ENCODE results near the gene JAM3. TPM values are rescaled to one million over a fixed set of nuclear protein-coding genes. Genes with fewer than 3 reads are reported as not detected.

Gene JAM3
- total and polyA plus RNA-seq, 2 donors (not counting 3 experiments of a cell fraction or from before 2014, with no cell fraction given): 78.8 to 137 TPM

DNA sequence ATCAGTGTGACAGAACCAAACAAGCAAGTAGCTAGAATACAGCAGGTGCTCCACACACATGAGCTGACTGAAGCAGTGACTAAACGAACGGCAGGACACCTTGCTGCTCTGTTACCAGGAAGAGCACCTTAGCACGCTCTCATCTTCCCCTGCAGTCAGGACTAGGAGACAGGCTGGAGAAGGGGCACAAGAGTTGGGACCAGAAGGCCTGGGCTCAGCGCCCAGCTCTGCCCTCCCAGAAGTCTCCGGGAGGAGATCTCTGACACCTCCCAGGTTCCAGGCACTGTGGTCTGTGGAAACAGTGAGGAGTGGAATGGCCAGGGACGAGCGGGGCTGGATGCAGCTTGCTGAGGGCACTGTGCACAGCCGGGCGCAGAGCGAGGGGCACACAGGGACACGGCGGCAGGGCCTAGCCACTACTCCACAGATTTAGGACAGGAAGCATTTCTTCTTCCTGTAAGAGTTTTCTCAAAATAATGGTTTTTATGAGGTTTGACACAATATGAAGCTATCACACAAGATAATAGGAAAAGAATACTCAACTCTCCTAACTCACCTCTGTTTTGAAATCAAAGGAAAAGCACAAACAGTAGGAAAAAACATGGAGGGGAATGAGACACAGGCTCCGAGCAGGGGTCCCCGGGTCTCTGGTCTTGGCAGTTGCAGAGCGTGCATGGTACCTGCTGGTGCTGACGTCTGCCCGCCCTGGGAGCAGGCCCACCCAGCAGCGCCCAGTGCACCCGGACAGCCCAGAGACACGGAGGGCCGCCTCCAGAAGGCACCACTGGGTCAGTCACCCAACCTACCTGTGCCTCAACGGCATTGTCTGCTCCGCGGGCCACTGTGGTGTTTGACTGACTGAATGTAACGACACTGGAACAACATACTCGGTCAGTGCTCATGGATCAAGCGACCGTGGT is 87.3 kb downstream of the JAM3 start:
- intact Hi-C loops (cut with micrococcal nuclease): no loop called here
- Histone ChIP-seq H2AFZ (ENCODE audit: low read depth, low read length) (no peak overlapping the region), H3K9me1 (replicated peaks; ENCODE audit: control insufficient read depth, extremely low read depth, insufficient read depth, low read length) (no peaks in the 10 kb centered on the region), H3K79me2 (ENCODE audit: control insufficient read depth, insufficient read depth, low read length) (no peaks in the 10 kb centered on the region), H3K4me3 (replicated peaks in 1 of 3; ENCODE audit: insufficient read depth in 1 of 3, low read depth in 1 of 3, low read length in 3 of 3) (no peak overlapping the region), H3K36me3 (ENCODE audit: control insufficient read depth in 2 of 2, extremely low read depth in 1 of 2, insufficient read depth in 2 of 2, low read length in 2 of 2) (peaks cover 5 to 18% of the 10 kb centered on the region in 2 experiments), H3K9ac (replicated peaks; ENCODE audit: extremely low read depth, insufficient read depth, low read length) (no peak overlapping the region), H4K20me1 (replicated peaks; ENCODE audit: control insufficient read depth, extremely low read depth, insufficient read depth, low read length) (no peaks in the 10 kb centered on the region), H3K4me2 (ENCODE audit: insufficient read depth, low read length) (no peak overlapping the region), H3K27ac (ENCODE audit: insufficient read depth, low read depth, low read length) (no peak overlapping the region), H3K9me3 (replicated peaks; ENCODE audit: control insufficient read depth, insufficient read depth, low read length) (no peaks in the 10 kb centered on the region), H3K27me3 (ENCODE audit: control insufficient read depth in 2 of 2, insufficient read depth in 2 of 2, low read length in 2 of 2) (no peaks in the 10 kb centered on the region), H3K4me1 (ENCODE audit: control insufficient read depth, extremely low read depth, insufficient read depth, low read length) (no peaks in the 10 kb centered on the region)
- ChIA-PET CTCF (interaction anchor here (1.7 kb wide), 1 partner anchor 106 kb away, joined by 4 read pairs; no protein-coding TSS in a partner anchor), POLR2A (no interaction called here)
- TF ChIP-seq MYC (IDR thresholded peaks at IDR 0.05; ENCODE audit: low read depth, low read length): no peak
- TF ChIP-seq, protein P1, sequence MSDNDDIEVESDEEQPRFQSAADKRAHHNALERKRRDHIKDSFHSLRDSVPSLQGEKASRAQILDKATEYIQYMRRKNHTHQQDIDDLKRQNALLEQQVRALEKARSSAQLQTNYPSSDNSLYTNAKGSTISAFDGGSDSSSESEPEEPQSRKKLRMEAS (IDR thresholded peaks at IDR 0.05; ENCODE audit: insufficient read depth, insufficient read length): no peak
- TF ChIP-seq, protein P2, sequence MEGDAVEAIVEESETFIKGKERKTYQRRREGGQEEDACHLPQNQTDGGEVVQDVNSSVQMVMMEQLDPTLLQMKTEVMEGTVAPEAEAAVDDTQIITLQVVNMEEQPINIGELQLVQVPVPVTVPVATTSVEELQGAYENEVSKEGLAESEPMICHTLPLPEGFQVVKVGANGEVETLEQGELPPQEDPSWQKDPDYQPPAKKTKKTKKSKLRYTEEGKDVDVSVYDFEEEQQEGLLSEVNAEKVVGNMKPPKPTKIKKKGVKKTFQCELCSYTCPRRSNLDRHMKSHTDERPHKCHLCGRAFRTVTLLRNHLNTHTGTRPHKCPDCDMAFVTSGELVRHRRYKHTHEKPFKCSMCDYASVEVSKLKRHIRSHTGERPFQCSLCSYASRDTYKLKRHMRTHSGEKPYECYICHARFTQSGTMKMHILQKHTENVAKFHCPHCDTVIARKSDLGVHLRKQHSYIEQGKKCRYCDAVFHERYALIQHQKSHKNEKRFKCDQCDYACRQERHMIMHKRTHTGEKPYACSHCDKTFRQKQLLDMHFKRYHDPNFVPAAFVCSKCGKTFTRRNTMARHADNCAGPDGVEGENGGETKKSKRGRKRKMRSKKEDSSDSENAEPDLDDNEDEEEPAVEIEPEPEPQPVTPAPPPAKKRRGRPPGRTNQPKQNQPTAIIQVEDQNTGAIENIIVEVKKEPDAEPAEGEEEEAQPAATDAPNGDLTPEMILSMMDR (IDR thresholded peaks at IDR 0.05; ENCODE audit: extremely low read depth in 1 of 2, insufficient read depth in 1 of 2, low read depth in 1 of 2, low read length in 2 of 2): no peak
- TF ChIP-seq POLR2A (IDR thresholded peaks at IDR 0.05; ENCODE audit: low read depth, low read length): no peak
- no peak for TF ChIP-seq FOS (IDR thresholded peaks at IDR 0.05; ENCODE audit: borderline replicate concordance, insufficient read depth, low read length)
- TF ChIP-seq JUN (IDR thresholded peaks at IDR 0.05; ENCODE audit: borderline replicate concordance, insufficient read depth, insufficient read length, low read depth): no peak
- TF ChIP-seq EZH2 (IDR thresholded peaks at IDR 0.05; ENCODE audit: borderline replicate concordance, low read depth, low read length, severe bottlenecking): no peak
- TF ChIP-seq POLR2AphosphoS5 (IDR thresholded peaks at IDR 0.05; ENCODE audit: insufficient read depth, low read depth, low read length): no peak
- no peak for TF ChIP-seq GATA2 (IDR thresholded peaks at IDR 0.05; ENCODE audit: insufficient read depth, insufficient read length, low read depth, low read length)
- BruUV-seq (replicated peaks): no TSS peak
- FAIRE-seq (no peak), DNase-seq (ENCODE audit: low read depth, low spot score) (no peak)
- dilution Hi-C loops (cut with MboI; ENCODE audit: extremely low pct_ligation_motif_present, low sequenced_read_pairs): no loop called here
